HTR-8/SVneo (cell line): ENCODE measurements around the gene IZUMO4.
"Not testable (repeated sequence)": the region's sequence is repeated elsewhere in the genome, so short reads cannot be mapped to it uniquely, and the experiment has no call there.

Experiments
- DNase-seq: peaks from one replicate; pipeline ENCODE4 v3.0.0; 2011; ENCODE audit warnings: low spot score, mixed read lengths; ENCODE audit not compliant: insufficient read length
- FAIRE-seq: peaks from 2 replicates; lab custom pipeline; 2011; peaks lifted over from hg19 to GRCh38; lab: Jason Lieb, UNC

The IZUMO4 gene

GRCh38 chr19:2080336-2080988 is 16.3 kb upstream of the IZUMO4 start:
- DNase-seq (no peak), FAIRE-seq (no peak)

GRCh38 chr19:2081873-2082810 is 14.6 kb upstream of the IZUMO4 start:
- DNase-seq = no peak
- no peak for FAIRE-seq

GRCh38 chr19:2083174-2083854 is 13.4 kb upstream of the IZUMO4 start:
- no peak for FAIRE-seq
- no peak for DNase-seq

- DNase-seq (no peak), FAIRE-seq (no peak)
Measured at GRCh38 chr19:2084993-2085720, 11.6 kb upstream of the IZUMO4 start.

GRCh38 chr19:2086695-2087620 is 9.8 kb upstream of the IZUMO4 start:
- not testable (repeated sequence) for FAIRE-seq

GRCh38 chr19:2087621-2088100 is 9.1 kb upstream of the IZUMO4 start:
- no peak for FAIRE-seq
- no peak for DNase-seq

More at GRCh38 chr19:2086695-2087620, 9.8 kb upstream of the IZUMO4 start:
- peak; percentile 27 for DNase-seq

GRCh38 chr19:2089001-2089711 is 7.6 kb upstream of the IZUMO4 start:
- FAIRE-seq (no peak), DNase-seq (peak; percentile 58)

- no peak for FAIRE-seq
Measured at GRCh38 chr19:2089727-2090053, 7.0 kb upstream of the IZUMO4 start.

GRCh38 chr19:2091926-2092525 is 4.7 kb upstream of the IZUMO4 start:
- not testable (repeated sequence) for FAIRE-seq, DNase-seq

More at GRCh38 chr19:2089727-2090053, 7.0 kb upstream of the IZUMO4 start:
- no peak for DNase-seq

- DNase-seq (no peak), FAIRE-seq (peak; percentile 51)
Measured at GRCh38 chr19:2096034-2096479, 658 bp upstream of the IZUMO4 start, which contains the start of gene MOB3A. TSS of gene MOB3A (minus strand) at chr19:2096326. CDS start at chr19:2078560, 17,766 bp downstream.

GRCh38 chr19:2097203-2097885 is 629 bp downstream of the IZUMO4 start:
- FAIRE-seq = no peak

GRCh38 chr19:2097886-2098327 is 1.2 kb downstream of the IZUMO4 start:
- no peak for DNase-seq
- FAIRE-seq = no peak

More at GRCh38 chr19:2097203-2097885, 629 bp downstream of the IZUMO4 start:
- no peak for DNase-seq

- DNase-seq (no peak), FAIRE-seq (no peak)
Measured at GRCh38 chr19:2099054-2099501, 2.4 kb downstream of the IZUMO4 start.

- FAIRE-seq = no peak
- no peak for DNase-seq
Measured at GRCh38 chr19:2099937-2100718, 3.4 kb downstream of the IZUMO4 start.

- FAIRE-seq = no peak
- no peak for DNase-seq
Measured at GRCh38 chr19:2100719-2101061, 4.0 kb downstream of the IZUMO4 start.
